ENCODE results near the gene SULT1A2.

SULT1A2 gene

DNA sequence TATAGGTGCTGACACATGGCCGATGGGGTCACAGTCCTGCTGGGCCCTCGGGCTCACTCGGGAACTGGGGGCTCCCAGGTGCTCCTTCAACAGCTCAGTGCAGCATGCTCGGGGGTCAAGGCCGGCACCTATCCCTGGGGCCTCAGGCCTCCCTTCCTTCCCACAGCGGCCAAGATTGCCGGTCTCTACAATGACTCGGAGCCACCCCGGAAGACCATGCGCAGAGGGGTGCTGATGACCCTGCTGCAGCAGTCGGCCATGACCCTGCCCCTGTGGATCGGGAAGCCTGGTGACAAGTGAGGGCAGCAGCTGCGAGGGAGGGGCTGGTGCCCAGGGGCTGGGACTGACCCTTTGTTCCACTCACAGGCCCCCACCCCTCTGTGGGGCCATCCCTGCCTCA is 6.9 kb downstream of the SULT1A2 start:
- DNase-seq (no peak), ATAC-seq (no peak)
- no peaks in the 10 kb centered on the region for H3K27me3 Mint-ChIP-seq
- no peak overlapping the region for H3K27ac Mint-ChIP-seq
- H3K9me3 Mint-ChIP-seq: no peaks in the 10 kb centered on the region
- no peaks in the 10 kb centered on the region for H3K4me1 Mint-ChIP-seq
- H3K4me3 Mint-ChIP-seq: no peak overlapping the region
- H3K36me3 Mint-ChIP-seq (ENCODE audit: low read depth): peaks cover 14% of the 10 kb centered on the region

DNA sequence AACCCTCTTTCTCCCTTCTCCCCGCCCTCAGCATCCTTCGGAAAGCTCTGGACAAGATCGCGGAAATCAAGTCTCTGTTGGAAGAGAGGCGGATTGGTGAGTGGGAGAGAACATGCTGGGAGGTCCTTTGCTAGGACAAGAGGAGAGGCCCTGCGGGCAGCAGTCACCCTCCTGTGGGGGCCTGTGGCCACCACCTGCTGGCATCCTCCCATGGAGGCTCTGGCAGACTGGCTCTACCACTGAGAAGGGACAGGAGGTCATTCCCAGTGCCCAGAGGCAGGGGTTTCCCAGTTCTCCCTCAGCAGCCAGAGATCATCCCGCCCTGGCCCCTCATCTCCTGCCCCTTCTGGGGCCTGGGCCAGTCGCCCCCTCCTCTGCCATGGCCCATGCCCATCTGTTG is 7.8 kb downstream of the SULT1A2 start:
- no peak overlapping the region for H3K4me3 Mint-ChIP-seq
- H3K4me1 Mint-ChIP-seq: no peaks in the 10 kb centered on the region
- H3K27me3 Mint-ChIP-seq: no peaks in the 10 kb centered on the region
- peaks cover 17% of the 10 kb centered on the region for H3K36me3 Mint-ChIP-seq (ENCODE audit: low read depth)
- ATAC-seq: no peak
- no peak overlapping the region for H3K27ac Mint-ChIP-seq
- H3K9me3 Mint-ChIP-seq: no peaks in the 10 kb centered on the region
- DNase-seq: no peak

DNA sequence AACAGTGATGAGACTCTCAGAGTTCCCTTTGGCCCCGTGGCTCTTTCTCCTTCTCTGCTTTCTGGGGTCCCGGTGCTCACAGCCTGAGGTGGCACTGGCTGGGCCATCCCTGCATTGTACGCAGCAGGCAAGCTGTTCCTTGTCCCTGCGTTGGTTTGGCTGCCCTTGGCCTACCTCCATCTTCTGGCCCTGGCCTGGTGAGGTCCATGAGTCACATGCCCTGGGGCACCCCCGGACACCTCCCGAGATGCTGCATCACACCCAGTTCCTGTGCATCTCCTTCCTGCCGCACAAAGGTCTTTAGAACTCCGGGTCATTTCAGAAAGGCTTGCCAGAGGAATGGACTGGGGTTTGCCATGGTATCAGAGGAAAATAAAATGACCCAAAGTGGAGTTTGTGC is 9.5 kb downstream of the SULT1A2 start:
- DNase-seq (no peak), ATAC-seq (peak; percentile 14)
- H3K27me3 Mint-ChIP-seq: no peaks in the 10 kb centered on the region
- H3K36me3 Mint-ChIP-seq (ENCODE audit: low read depth): peaks cover 21% of the 10 kb centered on the region
- no peaks in the 10 kb centered on the region for H3K4me1 Mint-ChIP-seq
- H3K27ac Mint-ChIP-seq: no peak overlapping the region
- H3K9me3 Mint-ChIP-seq: no peaks in the 10 kb centered on the region
- no peak overlapping the region for H3K4me3 Mint-ChIP-seq

DNA sequence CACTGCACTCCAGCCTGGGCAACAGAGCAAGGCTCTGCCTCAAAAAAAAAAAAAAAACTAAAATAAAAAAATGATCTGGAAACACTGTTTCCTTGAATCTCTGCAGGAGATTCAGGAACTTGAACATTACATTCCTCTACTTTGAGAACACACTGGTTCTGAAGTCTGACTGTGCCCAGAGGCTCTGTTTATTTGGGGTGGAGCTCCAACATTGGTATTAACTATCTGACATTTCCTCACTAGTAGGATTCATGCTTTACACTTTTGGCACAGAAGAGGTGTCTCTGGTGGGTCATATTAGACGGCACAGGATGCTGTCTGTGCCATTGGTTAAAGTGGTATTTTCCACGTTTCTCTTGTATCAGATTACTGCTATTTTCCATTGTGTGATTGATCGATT is 10.4 kb downstream of the SULT1A2 start:
- Mint-ChIP-seq H3K9me3 (no peaks in the 10 kb centered on the region), H3K36me3 (ENCODE audit: low read depth) (peaks cover 23% of the 10 kb centered on the region), H3K4me1 (no peaks in the 10 kb centered on the region), H3K4me3 (no peak overlapping the region), H3K27ac (no peak overlapping the region), H3K27me3 (no peaks in the 10 kb centered on the region)
- no peak for ATAC-seq
- DNase-seq: no peak

DNA sequence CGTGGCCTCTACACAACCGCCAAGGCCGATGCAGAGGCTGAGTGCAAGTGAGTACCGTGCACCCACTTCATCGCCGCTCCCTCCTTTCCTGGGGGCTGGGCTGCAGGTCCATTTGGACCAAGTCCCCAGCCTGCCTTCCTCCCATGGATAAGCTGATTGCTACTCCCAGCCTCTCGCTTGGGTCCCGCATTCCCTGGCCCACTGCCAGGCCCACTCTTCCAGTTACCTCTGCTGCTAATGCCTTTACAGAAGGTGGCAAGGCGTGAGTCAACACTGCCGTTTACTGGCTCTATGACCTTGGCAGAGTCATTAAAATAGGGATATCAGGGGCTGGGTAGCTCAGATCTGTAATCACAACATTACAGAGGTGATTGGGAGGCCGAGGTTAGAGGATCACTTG is 11.2 kb downstream of the SULT1A2 start:
- H3K9me3 Mint-ChIP-seq: no peaks in the 10 kb centered on the region
- ATAC-seq (no peak), DNase-seq (no peak)
- peaks cover 24% of the 10 kb centered on the region for H3K36me3 Mint-ChIP-seq (ENCODE audit: low read depth)
- H3K27me3 Mint-ChIP-seq: no peaks in the 10 kb centered on the region
- H3K4me1 Mint-ChIP-seq: no peaks in the 10 kb centered on the region
- no peak overlapping the region for H3K4me3 Mint-ChIP-seq
- no peak overlapping the region for H3K27ac Mint-ChIP-seq

DNA sequence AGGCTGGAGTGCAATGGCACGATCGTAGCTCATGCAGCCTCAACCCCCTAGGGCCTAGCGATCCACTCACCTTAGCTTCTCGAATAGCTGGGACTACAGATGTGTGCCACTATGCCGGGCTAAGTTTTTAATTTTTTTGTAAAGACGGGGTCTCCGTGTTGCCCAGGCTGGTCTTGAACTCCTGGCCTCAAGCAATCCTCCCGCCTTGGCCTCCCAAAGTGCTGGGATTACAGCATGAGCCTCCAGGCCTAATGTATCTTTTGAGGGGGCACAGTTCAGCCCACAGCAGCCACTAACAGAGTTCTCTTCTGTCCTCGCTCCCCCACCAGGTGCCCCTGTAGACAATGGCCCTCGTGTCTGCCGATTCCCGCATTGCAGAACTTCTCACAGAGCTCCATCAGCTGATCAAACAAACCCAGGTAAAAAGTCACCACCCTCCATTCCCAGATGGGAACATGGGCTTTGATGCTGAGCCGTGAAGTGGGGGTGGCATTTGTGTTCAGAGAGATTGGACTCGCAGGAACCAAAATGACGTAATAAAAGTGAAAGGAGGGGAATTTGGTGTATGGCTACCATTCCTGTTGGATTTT is 16.0 kb downstream of the SULT1A2 start:
- peaks cover 5% of the 10 kb centered on the region for H3K4me1 Mint-ChIP-seq
- no peaks in the 10 kb centered on the region for H3K9me3 Mint-ChIP-seq
- H3K4me3 Mint-ChIP-seq: no peak overlapping the region
- DNase-seq (no peak), ATAC-seq (no peak)
- no peaks in the 10 kb centered on the region for H3K27me3 Mint-ChIP-seq
- H3K27ac Mint-ChIP-seq: no peak overlapping the region
- peaks cover 17% of the 10 kb centered on the region for H3K36me3 Mint-ChIP-seq (ENCODE audit: low read depth)

DNA sequence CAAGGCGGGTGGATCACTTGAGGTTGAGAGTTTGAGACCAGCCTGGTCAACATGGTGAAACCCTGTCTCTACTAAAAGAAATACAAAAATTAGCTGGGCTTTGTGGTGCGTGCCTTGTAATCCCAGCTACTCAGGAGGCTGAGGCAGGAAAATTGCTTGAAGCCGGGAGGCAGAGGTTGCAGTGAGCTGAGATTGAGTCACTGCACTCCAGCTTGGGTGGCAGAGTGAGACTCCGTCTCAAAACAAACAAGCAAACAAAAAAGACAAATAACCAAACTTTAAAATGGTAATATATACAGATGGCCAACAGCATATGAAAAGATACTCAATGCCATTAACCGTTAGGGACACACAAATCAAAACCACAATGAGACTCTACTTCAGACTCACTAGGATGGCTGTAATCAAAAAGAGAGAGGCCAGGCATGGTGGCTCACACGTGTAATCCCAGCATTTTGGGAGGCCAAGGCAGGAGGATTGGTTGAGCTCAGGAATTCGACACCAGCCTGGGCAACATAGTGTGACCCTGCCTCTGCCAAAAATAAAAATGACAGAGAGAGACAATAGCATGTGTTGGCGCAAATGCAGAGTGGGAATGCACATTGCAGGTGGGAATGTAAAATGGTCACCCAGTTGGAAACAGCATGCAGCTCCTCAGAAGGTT is 21.3 kb downstream of the SULT1A2 start:
- H3K36me3 Mint-ChIP-seq (ENCODE audit: low read depth): peaks cover 6% of the 10 kb centered on the region
- no peaks in the 10 kb centered on the region for H3K27me3 Mint-ChIP-seq
- DNase-seq (no peak), ATAC-seq (no peak)
- H3K27ac Mint-ChIP-seq: no peak overlapping the region
- peaks cover 12% of the 10 kb centered on the region for H3K4me1 Mint-ChIP-seq
- H3K4me3 Mint-ChIP-seq: no peak overlapping the region
- no peaks in the 10 kb centered on the region for H3K9me3 Mint-ChIP-seq

DNA sequence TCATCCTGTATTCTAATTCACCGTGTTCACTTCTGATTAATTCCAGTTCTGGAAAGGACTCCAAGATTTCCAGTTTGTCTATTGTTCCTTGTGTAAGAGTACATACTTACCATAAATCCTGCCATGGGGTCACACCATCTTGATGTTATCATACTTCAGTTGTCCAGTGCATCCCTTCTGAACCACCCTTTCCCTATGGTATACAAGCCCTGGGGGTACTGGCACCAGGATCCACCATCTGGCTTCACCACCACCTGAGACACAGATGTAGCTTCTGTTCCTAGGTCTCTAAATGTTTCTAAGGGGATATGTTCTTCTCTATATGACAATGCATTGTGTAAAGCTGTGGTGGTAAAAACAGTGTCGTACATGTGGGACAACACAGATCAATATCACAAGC is 21.9 kb downstream of the SULT1A2 start:
- H3K27ac Mint-ChIP-seq: no peak overlapping the region
- no peaks in the 10 kb centered on the region for H3K27me3 Mint-ChIP-seq
- DNase-seq (no peak), ATAC-seq (no peak)
- H3K4me3 Mint-ChIP-seq: no peak overlapping the region
- H3K4me1 Mint-ChIP-seq: peaks cover 12% of the 10 kb centered on the region
- H3K36me3 Mint-ChIP-seq (ENCODE audit: low read depth): peaks cover 6% of the 10 kb centered on the region
- no peaks in the 10 kb centered on the region for H3K9me3 Mint-ChIP-seq

DNA sequence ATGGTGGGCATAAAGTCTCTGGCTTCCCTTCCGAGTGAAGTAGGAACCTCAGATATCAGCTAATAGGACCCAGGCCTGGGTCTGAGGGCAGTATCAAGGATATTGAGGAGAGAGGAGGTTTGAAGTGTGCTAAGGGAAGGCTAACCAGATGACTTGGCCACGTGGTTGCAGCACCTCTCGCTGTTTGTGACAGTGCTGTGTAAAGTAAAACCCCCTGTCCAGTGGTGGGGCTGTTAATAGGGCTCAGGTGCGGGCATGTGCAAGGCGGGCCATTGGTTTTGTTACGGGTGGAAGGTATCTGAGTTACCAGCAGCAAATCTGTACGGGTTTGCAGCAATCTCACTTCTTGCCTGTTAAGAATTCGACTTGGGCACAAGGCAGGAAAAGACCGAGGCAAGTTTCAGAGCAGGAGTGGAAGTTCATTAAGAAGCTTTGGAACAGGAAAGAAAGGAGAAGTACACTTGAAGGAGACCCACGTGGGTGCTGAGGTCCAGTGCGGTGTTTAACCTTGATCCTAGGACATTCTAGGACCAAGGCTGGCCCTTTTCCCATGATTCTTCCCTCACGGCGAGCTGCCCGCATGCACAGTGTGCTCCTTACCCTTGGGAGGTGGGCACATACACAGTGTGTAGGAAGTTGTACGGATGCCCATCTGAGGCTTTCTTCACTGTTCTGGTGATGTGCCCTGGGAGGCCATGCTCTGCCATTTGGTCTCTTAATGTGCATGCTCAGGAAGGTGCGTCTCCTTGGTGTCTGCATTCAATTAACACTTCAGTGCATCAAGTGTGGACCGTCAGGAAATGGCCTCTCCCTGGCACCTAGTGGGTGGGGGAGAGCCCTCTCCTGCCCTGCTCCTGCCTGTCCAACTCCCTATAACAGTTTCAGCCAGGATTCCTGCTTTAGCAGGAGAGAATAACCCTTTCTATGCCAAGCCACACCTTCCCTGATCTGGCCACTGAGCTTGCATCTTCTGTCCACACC is 22.8 kb downstream of the SULT1A2 start:
- peak overlapping the region; percentile 25 for H3K27ac Mint-ChIP-seq
- H3K4me3 Mint-ChIP-seq: no peak overlapping the region
- H3K4me1 Mint-ChIP-seq: peaks cover 12% of the 10 kb centered on the region
- H3K9me3 Mint-ChIP-seq: no peaks in the 10 kb centered on the region
- peaks cover 6% of the 10 kb centered on the region for H3K36me3 Mint-ChIP-seq (ENCODE audit: low read depth)
- H3K27me3 Mint-ChIP-seq: no peaks in the 10 kb centered on the region
- DNase-seq: no peak
- ATAC-seq: no peak

DNA sequence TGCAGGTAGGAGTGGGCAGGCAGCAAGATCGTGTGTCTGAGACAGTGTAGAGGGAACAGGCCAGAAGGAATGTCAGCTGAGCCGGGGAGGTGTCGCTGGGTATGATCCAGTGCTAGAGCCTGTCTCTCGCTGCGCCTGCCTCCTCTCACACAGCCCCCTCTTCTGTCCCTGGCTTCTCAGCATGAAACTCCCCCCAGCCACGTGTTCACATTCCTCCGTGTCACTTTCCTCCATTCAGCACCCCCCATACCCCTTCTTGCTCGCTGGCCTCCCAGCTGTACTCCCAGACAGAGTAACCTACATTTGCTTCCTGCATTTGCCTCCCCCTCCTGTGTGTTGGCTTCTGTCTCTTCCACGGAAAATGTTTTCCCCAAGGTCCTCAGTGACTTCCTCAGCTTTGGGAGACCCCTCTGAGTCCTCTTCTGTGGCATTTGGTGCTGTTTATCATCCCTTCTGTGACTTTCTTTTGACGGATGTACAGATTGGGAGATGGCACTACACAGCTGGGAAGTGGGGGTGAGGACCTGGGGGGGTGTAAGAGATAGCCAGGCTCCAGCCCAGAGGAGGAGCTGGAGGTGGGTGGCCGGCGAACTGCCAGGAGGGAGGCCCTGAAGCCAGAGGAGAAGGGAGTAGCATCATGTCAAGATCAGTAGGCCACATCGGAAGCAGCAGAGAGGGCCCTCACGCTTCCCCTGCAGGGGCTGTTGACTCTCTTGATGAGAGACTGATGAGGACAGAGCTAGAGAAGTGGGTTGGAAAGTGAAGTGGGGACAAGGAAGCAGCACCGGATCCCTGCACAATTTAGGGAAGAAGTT is 23.9 kb downstream of the SULT1A2 start:
- ATAC-seq (no peak), DNase-seq (no peak)
- Mint-ChIP-seq H3K36me3 (ENCODE audit: low read depth) (peaks cover 7% of the 10 kb centered on the region), H3K9me3 (no peaks in the 10 kb centered on the region), H3K27me3 (no peaks in the 10 kb centered on the region), H3K4me1 (peaks cover 7% of the 10 kb centered on the region), H3K4me3 (no peak overlapping the region), H3K27ac (peak overlapping the region; percentile 25)

DNA sequence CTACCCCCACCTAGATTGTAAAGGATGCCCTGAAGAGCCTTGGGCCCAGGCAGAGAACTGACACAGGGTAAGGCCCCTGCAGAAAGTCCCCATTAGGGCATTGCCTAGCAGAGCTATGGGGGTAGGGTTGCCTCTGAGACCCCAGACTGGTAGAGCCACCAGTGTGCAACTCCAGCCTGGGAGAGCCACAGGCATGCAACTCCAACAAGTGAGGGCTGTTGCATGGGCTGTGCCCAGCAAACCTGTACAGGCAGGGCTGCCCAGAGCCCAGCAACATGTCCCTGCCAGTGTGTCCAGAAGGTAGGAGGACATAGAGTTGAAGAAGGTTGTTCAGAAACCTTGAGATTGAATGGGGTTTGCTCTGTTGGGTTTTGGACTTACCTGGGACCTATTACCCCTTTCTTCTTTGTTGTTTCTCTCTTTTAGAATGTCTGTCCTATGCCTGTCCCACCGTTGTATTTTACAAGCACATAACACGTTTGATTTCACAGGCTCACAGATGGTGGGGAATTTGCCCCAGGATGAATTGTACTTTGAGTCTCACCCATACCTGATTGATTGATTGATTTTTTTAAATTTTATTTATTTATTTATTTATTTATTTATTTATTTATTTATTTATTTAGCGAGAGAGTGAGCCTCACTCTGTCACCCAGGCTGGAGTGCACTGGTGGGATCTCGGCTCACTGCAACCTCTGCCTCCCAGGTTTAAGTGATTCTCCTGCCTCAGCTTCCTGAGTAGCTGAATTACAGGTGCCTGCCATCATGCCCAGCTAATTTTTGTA is 26.7 kb downstream of the SULT1A2 start:
- Mint-ChIP-seq H3K36me3 (ENCODE audit: low read depth) (peaks cover 25% of the 10 kb centered on the region), H3K27me3 (no peaks in the 10 kb centered on the region), H3K4me1 (peaks cover 7% of the 10 kb centered on the region), H3K27ac (no peak overlapping the region), H3K4me3 (no peak overlapping the region), H3K9me3 (peaks cover 10% of the 10 kb centered on the region)
- ATAC-seq (no peak), DNase-seq (no peak)

DNA sequence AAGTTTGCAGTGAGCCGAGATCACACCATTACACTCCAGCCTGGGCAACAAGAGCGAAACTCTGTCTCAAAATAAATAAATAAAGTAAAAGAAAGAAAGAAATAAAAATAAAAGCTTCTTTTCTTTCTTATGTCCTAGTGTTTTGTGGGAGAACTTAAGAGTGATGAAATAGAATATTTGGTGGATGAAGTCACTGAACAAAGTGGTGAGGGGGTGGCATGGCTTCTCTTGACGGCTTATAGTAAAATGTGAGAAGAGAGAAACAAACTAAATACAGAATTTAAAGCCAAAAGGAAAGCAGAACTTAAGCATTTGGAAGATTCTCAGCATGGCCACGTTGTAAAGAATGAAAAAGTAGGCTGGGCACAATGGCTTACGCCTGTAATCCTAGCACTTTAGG is 27.8 kb downstream of the SULT1A2 start:
- no peak for DNase-seq
- H3K9me3 Mint-ChIP-seq: peaks cover 10% of the 10 kb centered on the region
- H3K27ac Mint-ChIP-seq: no peak overlapping the region
- no peak overlapping the region for H3K4me3 Mint-ChIP-seq
- H3K4me1 Mint-ChIP-seq: peaks cover 7% of the 10 kb centered on the region
- H3K27me3 Mint-ChIP-seq: no peaks in the 10 kb centered on the region
- H3K36me3 Mint-ChIP-seq (ENCODE audit: low read depth): peaks cover 26% of the 10 kb centered on the region
- ATAC-seq: no peak

DNA sequence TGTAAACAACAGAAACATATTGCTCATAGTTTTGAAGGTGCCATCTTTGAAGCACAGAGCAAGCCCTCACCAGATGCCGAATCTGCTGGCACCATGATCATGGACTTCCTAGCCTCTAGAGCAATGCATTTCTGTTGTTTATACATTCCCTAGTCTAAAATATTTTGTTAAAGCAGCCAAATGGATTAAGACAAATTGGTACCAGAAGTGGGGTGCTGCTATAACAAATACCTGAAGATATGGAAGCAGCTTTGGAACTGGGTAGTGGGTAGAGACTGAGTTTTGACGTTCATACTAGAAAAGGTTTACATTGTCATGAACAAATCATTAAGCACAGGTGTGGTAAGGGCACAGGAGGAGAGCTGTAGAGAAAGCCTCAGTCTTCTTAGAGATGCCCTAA is 29.6 kb downstream of the SULT1A2 start:
- no peaks in the 10 kb centered on the region for H3K27me3 Mint-ChIP-seq
- H3K9me3 Mint-ChIP-seq: peaks cover 10% of the 10 kb centered on the region
- H3K27ac Mint-ChIP-seq: no peak overlapping the region
- no peak overlapping the region for H3K4me3 Mint-ChIP-seq
- DNase-seq (no peak), ATAC-seq (no peak)
- peaks cover 26% of the 10 kb centered on the region for H3K36me3 Mint-ChIP-seq (ENCODE audit: low read depth)
- H3K4me1 Mint-ChIP-seq: peaks cover 7% of the 10 kb centered on the region

Measured in activated naive CD8-positive, alpha-beta T cell treated with anti-CD3 and anti-CD28 coated beads, Interleukin-2, amount 50 U/mL, for 24 hours (primary cell).